ENCODE data around the gene HS1BP3.

DNA sequence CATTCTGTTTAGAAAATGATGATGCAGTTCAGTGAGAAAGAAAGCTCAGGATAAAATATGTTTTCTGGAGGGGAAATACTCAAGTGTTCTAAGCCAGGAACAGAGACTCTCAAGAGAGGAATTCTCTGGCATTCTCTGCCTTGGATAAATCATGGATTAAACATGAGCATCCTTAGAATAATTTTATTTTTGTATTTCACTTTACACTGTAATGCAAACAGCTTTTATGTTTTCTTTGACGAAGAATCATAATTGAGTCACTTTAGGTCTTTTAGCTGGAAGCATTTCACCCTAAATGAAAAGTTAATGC lies 27.1 kb upstream of the HS1BP3 start:
- TF ChIP-seq MYC (IDR thresholded peaks at IDR 0.05; ENCODE audit: borderline replicate concordance, low read length) (no peak), JUNB (IDR thresholded peaks at IDR 0.05) (no peak), FOSL2 (IDR thresholded peaks at IDR 0.05) (no peak), FOSL2 (CRISPR knock-in tag; IDR thresholded peaks at IDR 0.05) (no peak), ZFP36 (IDR thresholded peaks at IDR 0.05; ENCODE audit: borderline replicate concordance, partially characterized antibody) (no peak), HOXA7 (CRISPR knock-in tag; IDR thresholded peaks at IDR 0.05) (no peak), POLR2A (IDR thresholded peaks at IDR 0.05; ENCODE audit: low read length) (no peak), CHD2 (IDR thresholded peaks at IDR 0.05; ENCODE audit: low read length, partially characterized antibody) (no peak), RAD21 (conservative IDR thresholded peaks at IDR 0.05 in 1 of 2, IDR thresholded peaks at IDR 0.05 in 1 of 2) (no peak), SREBF2 (IDR thresholded peaks at IDR 0.05) (no peak), CEBPB (IDR thresholded peaks at IDR 0.05) (no peak)
- TF ChIP-seq, protein P1, sequence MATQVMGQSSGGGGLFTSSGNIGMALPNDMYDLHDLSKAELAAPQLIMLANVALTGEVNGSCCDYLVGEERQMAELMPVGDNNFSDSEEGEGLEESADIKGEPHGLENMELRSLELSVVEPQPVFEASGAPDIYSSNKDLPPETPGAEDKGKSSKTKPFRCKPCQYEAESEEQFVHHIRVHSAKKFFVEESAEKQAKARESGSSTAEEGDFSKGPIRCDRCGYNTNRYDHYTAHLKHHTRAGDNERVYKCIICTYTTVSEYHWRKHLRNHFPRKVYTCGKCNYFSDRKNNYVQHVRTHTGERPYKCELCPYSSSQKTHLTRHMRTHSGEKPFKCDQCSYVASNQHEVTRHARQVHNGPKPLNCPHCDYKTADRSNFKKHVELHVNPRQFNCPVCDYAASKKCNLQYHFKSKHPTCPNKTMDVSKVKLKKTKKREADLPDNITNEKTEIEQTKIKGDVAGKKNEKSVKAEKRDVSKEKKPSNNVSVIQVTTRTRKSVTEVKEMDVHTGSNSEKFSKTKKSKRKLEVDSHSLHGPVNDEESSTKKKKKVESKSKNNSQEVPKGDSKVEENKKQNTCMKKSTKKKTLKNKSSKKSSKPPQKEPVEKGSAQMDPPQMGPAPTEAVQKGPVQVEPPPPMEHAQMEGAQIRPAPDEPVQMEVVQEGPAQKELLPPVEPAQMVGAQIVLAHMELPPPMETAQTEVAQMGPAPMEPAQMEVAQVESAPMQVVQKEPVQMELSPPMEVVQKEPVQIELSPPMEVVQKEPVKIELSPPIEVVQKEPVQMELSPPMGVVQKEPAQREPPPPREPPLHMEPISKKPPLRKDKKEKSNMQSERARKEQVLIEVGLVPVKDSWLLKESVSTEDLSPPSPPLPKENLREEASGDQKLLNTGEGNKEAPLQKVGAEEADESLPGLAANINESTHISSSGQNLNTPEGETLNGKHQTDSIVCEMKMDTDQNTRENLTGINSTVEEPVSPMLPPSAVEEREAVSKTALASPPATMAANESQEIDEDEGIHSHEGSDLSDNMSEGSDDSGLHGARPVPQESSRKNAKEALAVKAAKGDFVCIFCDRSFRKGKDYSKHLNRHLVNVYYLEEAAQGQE (IDR thresholded peaks at IDR 0.05) = no peak
- TF ChIP-seq, protein P2, sequence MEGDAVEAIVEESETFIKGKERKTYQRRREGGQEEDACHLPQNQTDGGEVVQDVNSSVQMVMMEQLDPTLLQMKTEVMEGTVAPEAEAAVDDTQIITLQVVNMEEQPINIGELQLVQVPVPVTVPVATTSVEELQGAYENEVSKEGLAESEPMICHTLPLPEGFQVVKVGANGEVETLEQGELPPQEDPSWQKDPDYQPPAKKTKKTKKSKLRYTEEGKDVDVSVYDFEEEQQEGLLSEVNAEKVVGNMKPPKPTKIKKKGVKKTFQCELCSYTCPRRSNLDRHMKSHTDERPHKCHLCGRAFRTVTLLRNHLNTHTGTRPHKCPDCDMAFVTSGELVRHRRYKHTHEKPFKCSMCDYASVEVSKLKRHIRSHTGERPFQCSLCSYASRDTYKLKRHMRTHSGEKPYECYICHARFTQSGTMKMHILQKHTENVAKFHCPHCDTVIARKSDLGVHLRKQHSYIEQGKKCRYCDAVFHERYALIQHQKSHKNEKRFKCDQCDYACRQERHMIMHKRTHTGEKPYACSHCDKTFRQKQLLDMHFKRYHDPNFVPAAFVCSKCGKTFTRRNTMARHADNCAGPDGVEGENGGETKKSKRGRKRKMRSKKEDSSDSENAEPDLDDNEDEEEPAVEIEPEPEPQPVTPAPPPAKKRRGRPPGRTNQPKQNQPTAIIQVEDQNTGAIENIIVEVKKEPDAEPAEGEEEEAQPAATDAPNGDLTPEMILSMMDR (IDR thresholded peaks at IDR 0.05) = no peak
- TF ChIP-seq, protein P3, sequence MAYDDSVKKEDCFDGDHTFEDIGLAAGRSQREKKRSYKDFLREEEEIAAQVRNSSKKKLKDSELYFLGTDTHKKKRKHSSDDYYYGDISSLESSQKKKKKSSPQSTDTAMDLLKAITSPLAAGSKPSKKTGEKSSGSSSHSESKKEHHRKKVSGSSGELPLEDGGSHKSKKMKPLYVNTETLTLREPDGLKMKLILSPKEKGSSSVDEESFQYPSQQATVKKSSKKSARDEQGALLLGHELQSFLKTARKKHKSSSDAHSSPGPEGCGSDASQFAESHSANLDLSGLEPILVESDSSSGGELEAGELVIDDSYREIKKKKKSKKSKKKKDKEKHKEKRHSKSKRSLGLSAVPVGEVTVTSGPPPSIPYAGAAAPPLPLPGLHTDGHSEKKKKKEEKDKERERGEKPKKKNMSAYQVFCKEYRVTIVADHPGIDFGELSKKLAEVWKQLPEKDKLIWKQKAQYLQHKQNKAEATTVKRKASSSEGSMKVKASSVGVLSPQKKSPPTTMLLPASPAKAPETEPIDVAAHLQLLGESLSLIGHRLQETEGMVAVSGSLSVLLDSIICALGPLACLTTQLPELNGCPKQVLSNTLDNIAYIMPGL (CRISPR knock-in tag; IDR thresholded peaks at IDR 0.05; ENCODE audit: borderline replicate concordance) = no peak

Data from A549 (cell line).